Heart left ventricle (tissue), 16 donors: ENCODE results near the gene GPX2. TPM values are rescaled to one million over a fixed set of nuclear protein-coding genes. Genes with fewer than 3 reads are reported as not detected.

Experiments
- ATAC-seq, 4 donors: fragments of 200-7000 bp; cut with Tn5 transposase; one replicate each; pipeline ENCODE4 v1.9.1; 2020 to 2022; ENCODE audit warnings: moderate library complexity in 4 of 4, mild to moderate bottlenecking in 3 of 4, moderate number of reproducible peaks in 1 of 4
- DNase-seq, 5 donors: peaks; one replicate each; pipeline ENCODE4 v3.0.0-alpha.2; 2020
- H3K27ac ChIP-seq, 12 donors: fragments of 200-600 bp; sonication (generic) in 4 of 12; one replicate each; pipeline versions ENCODE4 v1.5.0 to v1.8.0; 2016 to 2022; ENCODE audit warnings: mild to moderate bottlenecking in 2 of 12
- H3K27me3 ChIP-seq, 9 donors: fragments of 200-600 bp; sonication (generic) in 2 of 9; one replicate each; pipeline versions ENCODE4 v1.5.1 to v1.8.0; 2016 to 2022; ENCODE audit warnings: mild to moderate bottlenecking in 3 of 9
- H3K36me3 ChIP-seq, 9 donors: fragments of 200-600 bp; sonication (generic) in 2 of 9; one replicate each; pipeline versions ENCODE4 v1.5.0 to v1.8.0; 2018 to 2022; ENCODE audit warnings: mild to moderate bottlenecking in 2 of 9
- H3K4me1 ChIP-seq, 12 donors: fragments of 200-600 bp; sonication (generic) in 4 of 12; one replicate each; pipeline versions ENCODE4 v1.5.0 to v1.8.0; 2016 to 2022; ENCODE audit warnings: mild to moderate bottlenecking in 3 of 12
- H3K4me3 ChIP-seq, 12 donors: fragments of 200-600 bp; sonication (generic) in 4 of 12; one replicate each; pipeline versions ENCODE4 v1.5.0 to v1.8.0; 2017 to 2022; ENCODE audit warnings: mild to moderate bottlenecking in 9 of 12, moderate library complexity in 4 of 12
- H3K9me3 ChIP-seq, 12 donors: fragments of 200-600 bp; sonication (generic) in 4 of 12; one replicate each; pipeline versions ENCODE4 v1.5.0 to v1.8.0; 2016 to 2022; ENCODE audit warnings: mild to moderate bottlenecking in 1 of 12
- POLR2A ChIP-seq, 2 donors: fragments of 450-650 bp; IDR thresholded peaks; one replicate each; pipeline ENCODE4 v1.6.1; 2017; ENCODE audit warnings: antibody characterized with exemption in 2 of 2, mild to moderate bottlenecking in 2 of 2, moderate library complexity in 2 of 2
- WGBS, 4 donors: extraction: QIAGEN DNeasy Blood & Tissue Kit in 2 of 4; methylation state at CpG; one replicate each; pipeline versions ENCODE4 v1.1.5 to v1.1.7; 2013 to 2018; 5-methylcytosine and 5-hydroxymethylcytosine counted together
- intact Hi-C, 10 donors: fragments of 100-400 bp; cut with DNase I; formaldehyde crosslinking; loops; one replicate each; pipeline versions ENCODE4 v1.11.1 to v1.14.2; 2022
- polyA plus RNA-seq, 2 donors: library from polyadenylated mRNA; stranded (reverse); fragments of 200-250 nt; gene quantifications; one replicate each; pipeline ENCODE4 v1.2.3, GENCODE V29; 2013
- total RNA-seq, 9 donors: library from RNA; depleted of rRNA in 2 of 9; stranded (reverse); fragments of >200 nt in 2 of 9; fragmentation: NEBNext Ultra II Directional in 3 of 9; extraction: Animal tissue kit (Norgen Biotek cat#: 25700) in 3 of 9; gene quantifications; one replicate each; pipeline versions ENCODE4 v1.1.0 to v1.2.4, GENCODE V29; 2016 to 2023
- TF ChIP-seq, protein P1 (sequence below), 12 donors: fragments of 200-600 bp; sonication (generic) in 4 of 12; IDR thresholded peaks; one replicate each; pipeline versions ENCODE4 v1.5.0 to v1.8.0; 2018 to 2022; ENCODE audit warnings: antibody characterized with exemption in 12 of 12, mild to moderate bottlenecking in 5 of 12
- donor health status: ischemic (EF 13 %, LVEDD 7.1; RV severe dilation, severe dysfunction).
- donor health status: healthy with polysubstance abuse.
- donor health status: DM: no; HTN: yes; CAD: no.
- donor health status: DM: no; HTN: no; CAD: no.
- donor health status: ischemic (EF 25% LVEDD 6.9; RV normal size, moderate dysfunction).
- donor health status: ischemic (EF 25% LVEDD 5.7; RV mildly dilated, moderate dysfunction).
- donor health status: healthy.
- donor health status: DM: yes; HTN: yes; CAD: no.
- donor health status: ischemic (EF 35%, LVEDD 5.7; RV mildly dilated, moderate dysfunction).
- donor health status: nonischemic (EF 11% LVEDD 7.7; RV severe dilation, severe dysfunction).
- donor health status: DM: yes; HTN: yes; CAD: no.
- donor health status: PGD.
- donor health status: ischemic (EF 29% LVEDD 5.4; RV normal size, mild dysfunction).
- donor health status: nonischemic (EF 23%, LVEDD 6.1; RV moderate dilation, normal function).

GPX2 gene
- total and polyA plus RNA-seq, 11 donors, result 0.26 TPM; not detected in 10

DNA sequence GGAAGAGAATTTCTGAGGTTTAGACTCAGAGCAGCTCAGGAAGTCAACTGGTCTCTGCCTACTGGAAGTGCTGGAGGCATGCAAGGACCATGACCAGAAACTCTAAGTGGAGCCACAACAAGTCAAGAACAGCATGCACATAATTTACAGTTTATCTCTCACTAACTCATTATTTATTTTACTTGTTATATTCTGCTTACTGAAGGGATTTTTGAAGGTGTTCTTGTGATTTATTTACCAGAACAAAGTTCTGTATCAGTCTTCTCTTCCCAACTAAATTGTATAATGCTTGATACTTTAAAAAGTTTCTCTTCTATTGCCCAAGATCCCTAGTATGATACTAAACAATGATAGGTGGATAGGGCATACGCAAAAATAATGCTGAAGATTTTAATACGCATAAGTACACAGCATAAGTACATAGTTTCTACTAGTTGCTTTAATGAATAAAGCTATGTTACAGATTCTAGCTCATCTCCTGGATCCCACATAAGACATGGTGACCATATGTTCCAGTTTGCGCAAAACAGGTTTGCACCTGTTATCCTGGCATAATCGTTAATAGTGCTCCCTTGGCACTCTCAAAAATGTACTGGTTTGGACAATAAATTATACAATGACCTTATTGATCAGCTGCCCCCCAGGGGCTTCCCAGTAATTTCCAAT, 51.2 kb downstream of the GPX2 start:
- H3K4me3 ChIP-seq, result no peak overlapping the region
- intact Hi-C loops, result loop anchor here in 9 of 10 donors (2.0 to 10.0 kb wide), 6 partner anchors 69 to 219 kb away; no protein-coding TSS in a partner anchor
- ATAC-seq, result no peak
- no peak overlapping the region for H3K27ac ChIP-seq
- H3K9me3 ChIP-seq, result no peaks in the 10 kb centered on the region
- H3K36me3 ChIP-seq, result no peaks in the 10 kb centered on the region
- peaks cover 0 to 10% (median 0%) of the 10 kb centered on the region in 9 donors for H3K27me3 ChIP-seq
- WGBS, 4 donors, result 84 to 92% (median 88%) methylated on average over 4 of the region's 4 CpGs
- TF ChIP-seq, protein P1, sequence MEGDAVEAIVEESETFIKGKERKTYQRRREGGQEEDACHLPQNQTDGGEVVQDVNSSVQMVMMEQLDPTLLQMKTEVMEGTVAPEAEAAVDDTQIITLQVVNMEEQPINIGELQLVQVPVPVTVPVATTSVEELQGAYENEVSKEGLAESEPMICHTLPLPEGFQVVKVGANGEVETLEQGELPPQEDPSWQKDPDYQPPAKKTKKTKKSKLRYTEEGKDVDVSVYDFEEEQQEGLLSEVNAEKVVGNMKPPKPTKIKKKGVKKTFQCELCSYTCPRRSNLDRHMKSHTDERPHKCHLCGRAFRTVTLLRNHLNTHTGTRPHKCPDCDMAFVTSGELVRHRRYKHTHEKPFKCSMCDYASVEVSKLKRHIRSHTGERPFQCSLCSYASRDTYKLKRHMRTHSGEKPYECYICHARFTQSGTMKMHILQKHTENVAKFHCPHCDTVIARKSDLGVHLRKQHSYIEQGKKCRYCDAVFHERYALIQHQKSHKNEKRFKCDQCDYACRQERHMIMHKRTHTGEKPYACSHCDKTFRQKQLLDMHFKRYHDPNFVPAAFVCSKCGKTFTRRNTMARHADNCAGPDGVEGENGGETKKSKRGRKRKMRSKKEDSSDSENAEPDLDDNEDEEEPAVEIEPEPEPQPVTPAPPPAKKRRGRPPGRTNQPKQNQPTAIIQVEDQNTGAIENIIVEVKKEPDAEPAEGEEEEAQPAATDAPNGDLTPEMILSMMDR (IDR thresholded peaks at IDR 0.05), result no peak
- TF ChIP-seq POLR2A (IDR thresholded peaks at IDR 0.05), result no peak
- no peaks in the 10 kb centered on the region for H3K4me1 ChIP-seq
- no peak for DNase-seq

DNA sequence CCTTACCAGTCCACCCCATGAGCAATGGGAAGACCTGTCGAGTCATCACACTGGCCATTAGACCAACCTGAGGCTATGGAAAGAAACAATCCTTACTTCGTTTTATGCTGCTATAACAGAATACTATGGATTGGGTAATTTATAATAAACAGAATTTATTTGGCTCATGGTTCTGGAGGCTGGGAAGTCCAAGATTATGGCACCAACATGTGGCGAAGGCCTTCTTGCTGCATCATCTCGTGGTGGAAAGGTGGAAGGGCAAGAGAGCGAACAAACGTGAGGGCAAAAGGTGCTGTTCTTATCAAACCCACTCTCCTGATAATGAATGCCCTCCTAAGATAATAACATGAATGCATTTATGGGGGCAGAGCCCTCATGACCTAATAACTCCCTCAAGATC, 53.2 kb downstream of the GPX2 start:
- H3K27ac ChIP-seq, result no peak overlapping the region
- no peak for DNase-seq
- 87 to 97% (median 92%) methylated on average over 6 of the region's 6 CpGs for WGBS, 4 donors
- H3K4me3 ChIP-seq, result no peak overlapping the region
- ATAC-seq, result no peak
- no peaks in the 10 kb centered on the region for H3K36me3 ChIP-seq
- H3K9me3 ChIP-seq, result no peaks in the 10 kb centered on the region
- H3K27me3 ChIP-seq, result peaks cover 0 to 10% (median 0%) of the 10 kb centered on the region in 9 donors
- intact Hi-C loops, result loop anchor here in 6 of 10 donors (5.0 to 10.0 kb wide), 4 partner anchors 67 to 215 kb away; no protein-coding TSS in a partner anchor
- no peaks in the 10 kb centered on the region for H3K4me1 ChIP-seq
- TF ChIP-seq POLR2A (IDR thresholded peaks at IDR 0.05), result no peak
- TF ChIP-seq, protein P1 (IDR thresholded peaks at IDR 0.05), result no peak

Other genes starting within 250 kb of the GPX2 start
- gene PLEKHG3, start 238.3 kb downstream of the GPX2 start, total RNA-seq, result 10 to 100 TPM; 14.7 to 34.3 (median 18.1) TPM
- gene PLEKHG3, start 238.3 kb downstream of the GPX2 start, polyA plus RNA-seq, result 1 to 10 TPM; 7.0 TPM
- 100 to 1,000 TPM in 4 of 9 donors, 10 to 100 TPM in 5; 71.6 to 195 (median 93.4) TPM for gene SPTB, start 62.8 kb downstream of the GPX2 start, total RNA-seq
- 10 to 100 TPM; 60.3 to 75.2 TPM for gene SPTB, start 62.8 kb downstream of the GPX2 start, polyA plus RNA-seq
- 100 to 1,000 TPM in 1 of 9 donors, 10 to 100 TPM in 8; 57.2 to 106 (median 77.3) TPM for gene CHURC1, start 28.3 kb downstream of the GPX2 start, total RNA-seq
- 10 to 100 TPM; 51.0 to 53.5 TPM for gene CHURC1, start 28.3 kb downstream of the GPX2 start, polyA plus RNA-seq
- gene RAB15, start 29.6 kb upstream of the GPX2 start, total RNA-seq, result 10 to 100 TPM; 15.2 to 70.4 (median 22.5) TPM
- gene RAB15, start 29.6 kb upstream of the GPX2 start, polyA plus RNA-seq, result 10 to 100 TPM; 12.0 to 53.6 TPM
- 10 to 100 TPM; 13.0 to 20.8 (median 16.7) TPM for gene FNTB, start 44.1 kb upstream of the GPX2 start, total RNA-seq
- gene FNTB, start 44.1 kb upstream of the GPX2 start, polyA plus RNA-seq, result 10 to 100 TPM; 10.5 to 22.5 TPM
- gene MAX, start 159.8 kb upstream of the GPX2 start, total RNA-seq, result 100 to 1,000 TPM in 1 of 9 donors, 10 to 100 TPM in 8; 42.3 to 102 (median 79.5) TPM
- gene MAX, start 159.8 kb upstream of the GPX2 start, polyA plus RNA-seq, result 10 to 100 TPM; 42.3 to 60.5 TPM